Stomach (tissue), 9 donors: ENCODE measurements around the gene KLF16. TPM values are rescaled to one million over a fixed set of nuclear protein-coding genes. Genes with fewer than 3 reads are reported as not detected.
A peak's percentile ranks its signal among the peaks of the same experiment; 100 is the strongest.

ENCODE experiments used
- DNase-seq, 2 donors: peaks; one replicate each; pipeline versions ENCODE4 v3.0.0 to v3.0.0-alpha.2; 2013 to 2019
- H3K27ac ChIP-seq, 5 donors: fragments of 200-600 bp in 4 of 5; sonication (generic) in 4 of 5; one replicate each; pipeline ENCODE4 v1.5.1; 2013 to 2019; ENCODE audit warnings: mild to moderate bottlenecking in 1 of 5, moderate library complexity in 1 of 5
- H3K27me3 ChIP-seq, 3 donors: fragments of 200-600 bp; sonication (generic); one replicate each; pipeline ENCODE4 v1.5.1; 2017 to 2019; ENCODE audit warnings: mixed run types in 1 of 3
- H3K36me3 ChIP-seq, 4 donors: fragments of 200-600 bp; sonication (generic); 1 replicate in 3 of 4; 2 replicates in 1 of 4; pipeline ENCODE4 v1.5.1; 2016 to 2019
- H3K4me1 ChIP-seq, 4 donors: fragments of 200-600 bp; sonication (generic); one replicate each; pipeline ENCODE4 v1.5.1; 2016 to 2019
- H3K4me3 ChIP-seq, 4 donors: fragments of 200-600 bp; sonication (generic) in 3 of 4; one replicate each; pipeline ENCODE4 v1.5.1; 2016 to 2019; ENCODE audit warnings: mild to moderate bottlenecking in 1 of 4
- H3K9me3 ChIP-seq, 4 donors: fragments of 200-600 bp; sonication (generic); one replicate each; pipeline ENCODE4 v1.5.1; 2016 to 2019
- EP300 ChIP-seq: sonication (generic); formaldehyde crosslinking; IDR thresholded peaks from one replicate; pipeline ENCODE4 v1.6.1; 2017; ENCODE audit warnings: antibody characterized with exemption
- POLR2A ChIP-seq, 4 donors: fragments of 450-650 bp; IDR thresholded peaks; one replicate each; pipeline ENCODE4 v1.6.1; 2016; ENCODE audit warnings: antibody characterized with exemption in 4 of 4, control low read depth in 2 of 4, mild to moderate bottlenecking in 1 of 4, moderate library complexity in 1 of 4
- POLR2AphosphoS5 ChIP-seq, 3 donors: sonication (generic); formaldehyde crosslinking; IDR thresholded peaks; one replicate each; pipeline ENCODE4 v1.6.1; 2016; ENCODE audit warnings: antibody characterized with exemption in 3 of 3
- WGBS, 5 donors: extraction: QIAGEN DNeasy Blood & Tissue Kit in 3 of 5; methylation state at CpG; one replicate each; pipeline versions ENCODE4 v1.1.5 to v1.1.7; 2013 to 2018; 5-methylcytosine and 5-hydroxymethylcytosine counted together
- intact Hi-C: fragments of 100-400 bp; cut with DNase I; formaldehyde crosslinking; loops from one replicate; pipeline ENCODE4 v1.15.1; 2023; ENCODE audit warnings: low total_unique reads
- polyA plus RNA-seq, 3 donors: library from polyadenylated mRNA; stranded (reverse); fragments of 200-250 nt; gene quantifications; one replicate each; pipeline ENCODE4 v1.2.3, GENCODE V29; 2013
- total RNA-seq, 5 donors: library from RNA; depleted of rRNA; stranded (reverse); fragments of >200 nt; gene quantifications; one replicate each; pipeline versions ENCODE4 v1.1.0 to v1.2.3, GENCODE V29; 2014 to 2016
- TF ChIP-seq, protein P1 (sequence below), 7 experiments: fragments of 450-650 bp in 4 of 7; fragments of 200-600 bp in 3 of 7; sonication (generic) in 3 of 7; IDR thresholded peaks; one replicate each; pipeline ENCODE4 v1.5.1; 2016 to 2019; ENCODE audit warnings: antibody characterized with exemption in 7 of 7, control low read depth in 2 of 7, mild to moderate bottlenecking in 1 of 7
- donor health status: healthy with polysubstance abuse.
- donor health status: Bipolar disorder and iron deficiency.
- donor health status: healthy.

The KLF16 gene
- total and polyA plus RNA-seq, 8 donors = 3.5 to 31.9 (median 7.6) TPM; not detected in 1

DNA sequence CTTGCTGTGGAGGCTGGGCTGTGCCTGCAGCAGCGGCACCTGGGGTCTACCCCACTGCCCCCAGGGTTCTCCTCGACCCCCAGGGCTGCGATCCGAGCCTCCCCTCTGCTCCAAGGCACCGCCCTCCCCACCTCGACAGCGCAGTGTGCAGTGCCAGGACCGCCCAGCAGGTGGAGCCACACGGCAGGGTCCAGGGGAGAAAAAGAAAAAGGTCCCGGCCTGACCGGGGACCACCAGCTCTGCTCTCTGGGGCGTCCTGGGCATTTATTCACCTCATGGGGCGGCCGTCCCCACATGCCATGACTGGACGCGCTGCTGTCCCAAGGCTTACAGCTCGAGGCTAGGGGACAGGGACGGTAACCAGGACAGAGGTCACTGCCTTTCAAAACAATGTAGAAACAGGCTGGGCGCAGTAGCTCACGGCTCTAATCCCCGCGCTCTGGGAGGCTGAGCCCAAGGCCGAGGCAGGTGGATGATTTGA is 25.7 kb downstream of the KLF16 start:
- peaks cover 3 to 21% (median 19%) of the 10 kb centered on the region in 4 donors for H3K36me3 ChIP-seq
- no peak for TF ChIP-seq POLR2A (IDR thresholded peaks at IDR 0.05)
- TF ChIP-seq, protein P1, sequence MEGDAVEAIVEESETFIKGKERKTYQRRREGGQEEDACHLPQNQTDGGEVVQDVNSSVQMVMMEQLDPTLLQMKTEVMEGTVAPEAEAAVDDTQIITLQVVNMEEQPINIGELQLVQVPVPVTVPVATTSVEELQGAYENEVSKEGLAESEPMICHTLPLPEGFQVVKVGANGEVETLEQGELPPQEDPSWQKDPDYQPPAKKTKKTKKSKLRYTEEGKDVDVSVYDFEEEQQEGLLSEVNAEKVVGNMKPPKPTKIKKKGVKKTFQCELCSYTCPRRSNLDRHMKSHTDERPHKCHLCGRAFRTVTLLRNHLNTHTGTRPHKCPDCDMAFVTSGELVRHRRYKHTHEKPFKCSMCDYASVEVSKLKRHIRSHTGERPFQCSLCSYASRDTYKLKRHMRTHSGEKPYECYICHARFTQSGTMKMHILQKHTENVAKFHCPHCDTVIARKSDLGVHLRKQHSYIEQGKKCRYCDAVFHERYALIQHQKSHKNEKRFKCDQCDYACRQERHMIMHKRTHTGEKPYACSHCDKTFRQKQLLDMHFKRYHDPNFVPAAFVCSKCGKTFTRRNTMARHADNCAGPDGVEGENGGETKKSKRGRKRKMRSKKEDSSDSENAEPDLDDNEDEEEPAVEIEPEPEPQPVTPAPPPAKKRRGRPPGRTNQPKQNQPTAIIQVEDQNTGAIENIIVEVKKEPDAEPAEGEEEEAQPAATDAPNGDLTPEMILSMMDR (IDR thresholded peaks at IDR 0.05) = peak in 5 of 7 experiments; percentile 70 to 91 (median 81)

DNA sequence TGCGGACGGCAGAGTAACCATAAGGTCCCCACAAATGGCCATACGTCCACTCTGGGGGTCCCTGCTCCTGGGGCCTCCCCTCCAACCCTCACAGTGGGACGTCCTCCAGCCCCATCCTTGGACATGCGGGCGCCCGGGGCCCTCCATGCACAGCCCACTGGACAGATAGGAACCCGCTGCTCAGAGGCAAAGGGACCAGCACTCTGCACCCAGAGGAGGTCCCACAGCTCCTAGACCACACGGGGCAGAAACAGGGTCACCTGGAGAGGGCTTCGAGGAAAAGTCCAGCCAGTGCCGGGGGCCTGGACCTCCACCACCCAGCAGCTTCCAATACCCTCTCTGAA is 26.2 kb downstream of the KLF16 start:
- Histone ChIP-seq H3K27ac (no peak overlapping the region), H3K27me3 (no peaks in the 10 kb centered on the region), H3K4me1 (peaks cover 12 to 84% (median 73%) of the 10 kb centered on the region in 4 donors), H3K36me3 (peaks cover 3 to 23% (median 22%) of the 10 kb centered on the region in 4 donors), H3K4me3 (no peak overlapping the region), H3K9me3 (no peaks in the 10 kb centered on the region)
- 79 to 86% (median 81%) methylated on average over 7 to 11 of the region's 11 CpGs for WGBS, 5 donors
- DNase-seq = no peak
- intact Hi-C loops = no loop called here
- TF ChIP-seq POLR2AphosphoS5 (IDR thresholded peaks at IDR 0.05) = no peak
- TF ChIP-seq, protein P1 (IDR thresholded peaks at IDR 0.05) = no peak
- TF ChIP-seq POLR2A (IDR thresholded peaks at IDR 0.05) = no peak
- TF ChIP-seq EP300 = no peak

More for the DNA sequence above, 25.7 kb downstream of the KLF16 start:
- intact Hi-C loops = no loop called here
- peak; percentile 48 to 74 for DNase-seq
- WGBS, 5 donors = 25 to 29% (median 26%) methylated on average over 19 to 23 of the region's 23 CpGs
- Histone ChIP-seq H3K27me3 (no peaks in the 10 kb centered on the region), H3K4me3 (no peak overlapping the region), H3K27ac (no peak overlapping the region), H3K9me3 (no peaks in the 10 kb centered on the region), H3K4me1 (peaks cover 16 to 89% (median 78%) of the 10 kb centered on the region in 4 donors)

DNA sequence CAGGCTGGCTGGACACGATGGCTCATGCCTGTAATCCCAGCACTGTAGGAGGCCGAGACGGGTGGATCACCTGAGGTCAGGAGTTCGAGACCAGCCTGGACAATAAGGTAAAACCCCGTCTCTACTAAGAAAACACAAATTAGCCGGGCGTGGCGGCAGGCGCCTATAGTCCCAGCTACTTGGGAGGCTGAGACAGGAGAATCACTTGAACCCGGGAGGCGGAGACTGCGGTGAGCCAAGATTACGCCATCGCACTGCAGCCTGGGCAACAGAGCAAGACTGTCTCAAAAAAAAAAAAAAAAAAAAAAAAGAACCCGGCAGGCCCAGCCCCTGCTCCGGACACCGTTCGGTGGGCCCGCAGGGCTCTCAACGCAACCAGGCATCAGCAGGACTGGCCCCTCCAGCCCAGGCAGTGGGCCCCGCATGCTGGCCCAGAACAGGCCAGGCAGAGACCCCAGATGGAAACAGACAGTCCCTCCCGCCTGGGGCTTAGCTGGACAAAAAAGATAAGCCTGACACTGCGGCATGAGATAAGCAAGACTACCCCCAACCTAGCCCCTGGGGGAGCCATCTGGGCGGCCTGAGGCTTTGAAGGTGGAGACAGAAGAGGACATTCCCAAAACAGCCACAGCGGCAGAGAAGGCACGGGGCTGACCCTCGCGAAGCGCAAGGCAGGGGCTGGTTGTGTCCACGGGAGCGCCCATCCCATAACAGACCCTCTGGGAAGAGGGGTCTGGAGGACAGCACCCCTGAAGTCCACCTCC is 26.7 kb downstream of the KLF16 start:
- H3K27me3 ChIP-seq = no peaks in the 10 kb centered on the region
- TF ChIP-seq POLR2AphosphoS5 (IDR thresholded peaks at IDR 0.05) (no peak), EP300 (no peak), POLR2A (IDR thresholded peaks at IDR 0.05) (no peak)
- TF ChIP-seq, protein P1 (IDR thresholded peaks at IDR 0.05) = no peak
- intact Hi-C loops = no loop called here
- H3K4me3 ChIP-seq = no peak overlapping the region
- H3K9me3 ChIP-seq = no peaks in the 10 kb centered on the region
- DNase-seq = no peak
- peaks cover 12 to 80% (median 70%) of the 10 kb centered on the region in 4 donors for H3K4me1 ChIP-seq
- 89 to 91% (median 91%) methylated on average over 30 to 31 of the region's 31 CpGs for WGBS, 5 donors
- peaks cover 3 to 28% (median 25%) of the 10 kb centered on the region in 4 donors for H3K36me3 ChIP-seq
- no peak overlapping the region for H3K27ac ChIP-seq

DNA sequence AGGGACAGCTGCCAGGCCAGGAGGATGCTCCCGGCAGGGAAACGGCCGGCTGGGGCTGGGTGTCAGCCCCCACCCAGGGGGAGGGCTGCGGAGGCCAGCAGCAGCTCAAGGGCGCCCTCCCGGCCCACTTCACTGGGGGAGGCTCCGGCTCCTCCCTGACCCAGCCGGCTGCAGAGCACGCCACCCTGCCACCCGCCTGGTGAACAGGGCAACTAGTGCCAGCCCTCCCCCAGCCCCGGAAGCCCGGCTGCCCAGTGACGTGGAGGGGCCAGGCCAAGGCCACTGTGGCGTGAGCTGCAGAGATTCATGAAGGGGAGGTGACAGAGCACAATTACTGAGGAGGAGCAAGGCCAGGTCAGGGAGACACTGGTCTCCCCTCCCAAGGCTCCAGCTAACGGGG is 29.8 kb downstream of the KLF16 start:
- 72 to 87% (median 77%) methylated on average over 6 to 15 of the region's 15 CpGs for WGBS, 5 donors
- Histone ChIP-seq H3K36me3 (peaks cover 3 to 41% (median 33%) of the 10 kb centered on the region in 4 donors), H3K27me3 (no peaks in the 10 kb centered on the region), H3K27ac (no peak overlapping the region), H3K9me3 (no peaks in the 10 kb centered on the region), H3K4me3 (no peak overlapping the region), H3K4me1 (peaks cover 12 to 72% (median 49%) of the 10 kb centered on the region in 4 donors)
- no peak for DNase-seq
- intact Hi-C loops = no loop called here
- no peak for TF ChIP-seq POLR2AphosphoS5 (IDR thresholded peaks at IDR 0.05)
- TF ChIP-seq, protein P1 (IDR thresholded peaks at IDR 0.05) = no peak
- no peak for TF ChIP-seq EP300
- TF ChIP-seq POLR2A (IDR thresholded peaks at IDR 0.05) = no peak
